HL-60 (cell line): Measurements from ENCODE around the gene VTN.

ENCODE experiments used
- DNase-seq, 2 experiments: peaks; one replicate each; pipeline ENCODE4 v3.0.0-alpha.2; 2010 to 2020; ENCODE audit warnings: low read depth in 1 of 2, low spot score in 1 of 2
- H3K27ac ChIP-seq: fragments of 250-450 bp; sonication (Bioruptor Pico); replicated peaks from 2 replicates; pipeline ENCODE4 v1.5.1; 2020; ENCODE audit warnings: mild to moderate bottlenecking, moderate library complexity
- H3K27me3 ChIP-seq: fragments of 250-450 bp; sonication (Bioruptor Pico); 2 replicates; pipeline ENCODE4 v1.5.1; 2021; ENCODE audit warnings: mild to moderate bottlenecking, moderate library complexity; ENCODE audit not compliant: insufficient read depth, poor library complexity, severe bottlenecking
- H3K4me3 ChIP-seq: replicated peaks from 2 replicates; pipeline ENCODE4 v1.5.1; 2011; ENCODE audit warnings: mild to moderate bottlenecking, control low read depth, low read length; ENCODE audit not compliant: insufficient read depth
- CTCF ChIP-seq: IDR thresholded peaks from one replicate; pipeline ENCODE4 v1.5.1; 2011; ENCODE audit warnings: low read length, control low read depth, inconsistent platforms; ENCODE audit not compliant: insufficient read depth
- GABPA ChIP-seq: IDR thresholded peaks from 2 replicates; pipeline ENCODE4 v1.6.1; 2012; ENCODE audit warnings: low read depth
- POLR2AphosphoS5 ChIP-seq: IDR thresholded peaks from 2 replicates; pipeline ENCODE4 v1.6.1; 2012; ENCODE audit warnings: low read depth
- REST ChIP-seq: IDR thresholded peaks from 2 replicates; pipeline ENCODE4 v1.6.1; 2012; ENCODE audit warnings: low read depth; ENCODE audit not compliant: insufficient replicate concordance
- SPI1 ChIP-seq: IDR thresholded peaks from 2 replicates; pipeline ENCODE4 v1.6.1; 2012; ENCODE audit warnings: low read depth, mild to moderate bottlenecking, borderline replicate concordance
- long read RNA-seq: library from polyadenylated mRNA; unstranded; transcript quantifications from one replicate; pipeline ENCODE4 v2.0.0, GENCODE V29; 2020

The VTN gene
- long read RNA-seq = 0 reads

- TF ChIP-seq REST (no peak), SPI1 (peak; percentile 79; the same call in 1 of the 2 replicates), POLR2AphosphoS5 (no peak), CTCF (no peak)
- Histone ChIP-seq H3K27ac (no peak within 1 kb of the TSS), H3K27me3 (peaks cover 12% of the 10 kb centered on the region), H3K4me3 (no peak within 1 kb of the TSS)
- peak; percentile 42 to 60 for DNase-seq
These were observed at the start of gene VTN for GRCh38 chr17:28370035-28370743. Gene VTN (minus strand): TSS chr17:28370307. CDS start chr17:28370203, 104 bp downstream.

GRCh38 chr17:28416703-28417311 lies 46.7 kb upstream of the VTN start:
- no peak overlapping the region for H3K4me3 ChIP-seq
- no peak overlapping the region for H3K27ac ChIP-seq
- DNase-seq = peak; percentile 23 to 64
- peaks cover 2% of the 10 kb centered on the region for H3K27me3 ChIP-seq
- peak; percentile 87 for TF ChIP-seq CTCF
- no peak for TF ChIP-seq SPI1

GRCh38 chr17:28415886-28416285 lies 45.8 kb upstream of the VTN start:
- DNase-seq = no peak
- Histone ChIP-seq H3K27ac (no peak overlapping the region), H3K4me3 (no peak overlapping the region), H3K27me3 (peaks cover 2% of the 10 kb centered on the region)
- TF ChIP-seq POLR2AphosphoS5 (no peak), GABPA (no peak), CTCF (no peak), REST (no peak), SPI1 (no peak)

- TF ChIP-seq POLR2AphosphoS5 (no peak), CTCF (no peak), GABPA (no peak), REST (no peak), SPI1 (no peak)
- no peak overlapping the region for H3K4me3 ChIP-seq
- no peak overlapping the region for H3K27ac ChIP-seq
These were observed 43.7 kb upstream of the VTN start for GRCh38 chr17:28413804-28414203.

More at GRCh38 chr17:28413804-28414203, 43.7 kb upstream of the VTN start:
- H3K27me3 ChIP-seq = peaks cover 2% of the 10 kb centered on the region
- DNase-seq = no peak
